ENCODE measurements around the gene PRELID3B.

DNA sequence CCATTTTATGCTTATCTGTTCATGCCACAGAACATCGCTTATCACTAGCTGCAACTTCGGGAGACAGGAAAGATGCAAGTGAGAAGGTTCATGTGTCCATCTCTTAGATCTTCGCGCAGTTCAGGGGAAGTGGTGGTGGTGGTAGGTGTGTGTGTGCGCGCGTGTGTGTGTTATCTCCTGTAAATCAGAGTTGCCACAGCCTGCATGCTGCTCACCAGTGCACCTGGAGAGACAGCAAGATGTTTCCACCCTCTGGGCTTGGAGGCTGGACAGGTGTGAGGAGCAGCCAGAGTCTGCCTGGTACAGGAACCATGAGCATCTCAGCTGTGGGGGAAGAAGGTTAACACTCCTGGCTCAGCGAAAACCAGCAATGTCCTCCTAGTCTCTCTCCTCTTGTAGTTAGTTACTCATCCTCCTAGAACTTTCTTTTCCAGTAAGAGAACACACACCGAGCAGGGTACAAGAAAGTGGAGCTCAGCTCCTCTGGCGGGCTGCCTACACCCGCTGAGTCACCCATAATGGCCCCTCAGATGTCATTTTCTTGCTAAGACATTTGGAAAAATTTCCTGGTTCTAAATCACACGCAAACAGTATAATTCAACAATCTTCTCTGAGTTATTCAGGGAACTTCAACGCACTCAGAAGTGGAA, 28.5 kb downstream of the PRELID3B start:
- TF ChIP-seq, protein P1, sequence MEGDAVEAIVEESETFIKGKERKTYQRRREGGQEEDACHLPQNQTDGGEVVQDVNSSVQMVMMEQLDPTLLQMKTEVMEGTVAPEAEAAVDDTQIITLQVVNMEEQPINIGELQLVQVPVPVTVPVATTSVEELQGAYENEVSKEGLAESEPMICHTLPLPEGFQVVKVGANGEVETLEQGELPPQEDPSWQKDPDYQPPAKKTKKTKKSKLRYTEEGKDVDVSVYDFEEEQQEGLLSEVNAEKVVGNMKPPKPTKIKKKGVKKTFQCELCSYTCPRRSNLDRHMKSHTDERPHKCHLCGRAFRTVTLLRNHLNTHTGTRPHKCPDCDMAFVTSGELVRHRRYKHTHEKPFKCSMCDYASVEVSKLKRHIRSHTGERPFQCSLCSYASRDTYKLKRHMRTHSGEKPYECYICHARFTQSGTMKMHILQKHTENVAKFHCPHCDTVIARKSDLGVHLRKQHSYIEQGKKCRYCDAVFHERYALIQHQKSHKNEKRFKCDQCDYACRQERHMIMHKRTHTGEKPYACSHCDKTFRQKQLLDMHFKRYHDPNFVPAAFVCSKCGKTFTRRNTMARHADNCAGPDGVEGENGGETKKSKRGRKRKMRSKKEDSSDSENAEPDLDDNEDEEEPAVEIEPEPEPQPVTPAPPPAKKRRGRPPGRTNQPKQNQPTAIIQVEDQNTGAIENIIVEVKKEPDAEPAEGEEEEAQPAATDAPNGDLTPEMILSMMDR (conservative IDR thresholded peaks at IDR 0.05) = no peak
- no peak for TF ChIP-seq EZH2 (IDR thresholded peaks at IDR 0.05; ENCODE audit: low read depth)

Data from PC-9 (cell line).